HEK293 (cell line): Measurements from ENCODE around the gene KLHDC4.
A peak's percentile ranks its signal among the peaks of the same experiment; 100 is the strongest.

ENCODE experiments used
- CTCF ChIA-PET: fragments of 350-600 bp; formaldehyde crosslinking; extraction: SDS; loops from one replicate; lab custom pipeline; 2021; ENCODE audit warnings: antibody characterized with exemption; lab: Yijun Ruan, JAX
- POLR2A ChIA-PET: fragments of 300-600 bp; formaldehyde crosslinking; extraction: SDS; loops from one replicate; lab custom pipeline; 2020; ENCODE audit warnings: antibody characterized with exemption, inconsistent platforms; lab: Yijun Ruan, JAX
- H3K27ac ChIP-seq: fragments of 200-500 bp; sonication (Bioruptor generic); 2 replicates; pipeline ENCODE4 v1.5.1; 2014; ENCODE audit warnings: low read depth, low read length, control low read depth, inconsistent platforms; ENCODE audit errors: extremely low read depth
- H3K36me3 ChIP-seq, 2 experiments: fragments of 200-500 bp in 1 of 2; sonication (Bioruptor generic) in 1 of 2; 1 replicate in 1 of 2; 2 replicates in 1 of 2; pipeline ENCODE4 v1.5.1; 2014 to 2017; ENCODE audit warnings: inconsistent platforms in 2 of 2, low read length in 2 of 2; ENCODE audit not compliant: control insufficient read depth in 2 of 2, insufficient read depth in 1 of 2
- H3K4me1 ChIP-seq: fragments of 200-500 bp; sonication (Bioruptor generic); 2 replicates; pipeline ENCODE4 v1.5.1; 2014; ENCODE audit warnings: mild to moderate bottlenecking, low read length, inconsistent platforms; ENCODE audit not compliant: control insufficient read depth, insufficient read depth
- H3K4me3 ChIP-seq: 2 replicates; pipeline ENCODE4 v1.5.1; 2011; ENCODE audit warnings: low read depth, mild to moderate bottlenecking, control low read depth, low read length, moderate library complexity
- H3K9me3 ChIP-seq: fragments of 200-500 bp; sonication (Bioruptor generic); 2 replicates; pipeline ENCODE4 v1.5.1; 2014; ENCODE audit warnings: low read depth, low read length, inconsistent platforms; ENCODE audit not compliant: control insufficient read depth, insufficient read depth
- GLI4 ChIP-seq: fragments of 450-650 bp; formaldehyde crosslinking; IDR thresholded peaks from 2 replicates; pipeline ENCODE4 v1.5.1; 2016; ENCODE audit warnings: missing biosample characterization, missing genetic modification characterization
- KLF9 ChIP-seq: fragments of 450-650 bp; formaldehyde crosslinking; IDR thresholded peaks from 2 replicates; pipeline ENCODE4 v1.5.1; 2016; ENCODE audit warnings: missing biosample characterization, missing genetic modification characterization, low read depth
- ZBTB17 ChIP-seq: fragments of 450-650 bp; formaldehyde crosslinking; IDR thresholded peaks from 2 replicates; pipeline ENCODE4 v1.5.1; 2016; ENCODE audit warnings: missing biosample characterization, missing genetic modification characterization
- ZNF221 ChIP-seq: fragments of 450-650 bp; formaldehyde crosslinking; IDR thresholded peaks from 2 replicates; pipeline ENCODE4 v1.5.1; 2017; ENCODE audit warnings: missing biosample characterization, missing genetic modification characterization, borderline replicate concordance
- ZNF274 ChIP-seq, 2 experiments: fragments of 200-500 bp in 1 of 2; fragments of 450-650 bp in 1 of 2; sonication (Bioruptor generic) in 1 of 2; formaldehyde crosslinking in 1 of 2; IDR thresholded peaks; 2 replicates each; pipeline versions ENCODE4 v1.5.1 to v1.6.1; 2014 to 2016; ENCODE audit warnings: borderline replicate concordance in 1 of 2, inconsistent platforms in 1 of 2, low read length in 1 of 2, missing biosample characterization in 1 of 2, missing genetic modification characterization in 1 of 2
- ZNF366 ChIP-seq: fragments of 450-650 bp; formaldehyde crosslinking; conservative IDR thresholded peaks from 2 replicates; pipeline ENCODE4 v1.5.1; 2016; ENCODE audit warnings: missing biosample characterization, missing genetic modification characterization
- ZNF416 ChIP-seq: fragments of 450-650 bp; formaldehyde crosslinking; IDR thresholded peaks from 2 replicates; pipeline ENCODE4 v1.5.1; 2016; ENCODE audit warnings: missing biosample characterization, missing genetic modification characterization
- ZNF843 ChIP-seq: fragments of 450-650 bp; formaldehyde crosslinking; IDR thresholded peaks from 2 replicates; pipeline ENCODE4 v1.5.1; 2016; ENCODE audit warnings: missing biosample characterization, missing genetic modification characterization
- ZXDB ChIP-seq: fragments of 450-650 bp; formaldehyde crosslinking; IDR thresholded peaks from 2 replicates; pipeline ENCODE4 v1.5.1; 2016; ENCODE audit warnings: missing biosample characterization, missing genetic modification characterization
- TF ChIP-seq, protein P1 (sequence below): fragments of 450-650 bp; formaldehyde crosslinking; IDR thresholded peaks from 2 replicates; pipeline ENCODE4 v1.5.1; 2016; ENCODE audit warnings: missing biosample characterization, missing genetic modification characterization
- TF ChIP-seq, protein P2 (sequence below): fragments of 450-650 bp; formaldehyde crosslinking; IDR thresholded peaks from 2 replicates; pipeline ENCODE4 v1.5.1; 2016; ENCODE audit warnings: missing biosample characterization, missing genetic modification characterization, borderline replicate concordance
- TF ChIP-seq, protein P3 (sequence below): fragments of 450-650 bp; formaldehyde crosslinking; IDR thresholded peaks from 2 replicates; pipeline ENCODE4 v1.5.1; 2016; ENCODE audit warnings: missing biosample characterization, missing genetic modification characterization, borderline replicate concordance
- TF ChIP-seq, protein P4 (sequence below): fragments of 450-650 bp; formaldehyde crosslinking; IDR thresholded peaks from 2 replicates; pipeline ENCODE4 v1.5.1; 2016; ENCODE audit warnings: missing biosample characterization, missing genetic modification characterization
- TF ChIP-seq, protein P5 (sequence below): fragments of 450-650 bp; formaldehyde crosslinking; IDR thresholded peaks from 2 replicates; pipeline ENCODE4 v1.5.1; 2017; ENCODE audit warnings: missing biosample characterization, missing genetic modification characterization
- TF ChIP-seq, protein P6 (sequence below): fragments of 450-650 bp; formaldehyde crosslinking; IDR thresholded peaks from 2 replicates; pipeline ENCODE4 v1.5.1; 2016; ENCODE audit warnings: missing biosample characterization, missing genetic modification characterization

Gene KLHDC4

DNA sequence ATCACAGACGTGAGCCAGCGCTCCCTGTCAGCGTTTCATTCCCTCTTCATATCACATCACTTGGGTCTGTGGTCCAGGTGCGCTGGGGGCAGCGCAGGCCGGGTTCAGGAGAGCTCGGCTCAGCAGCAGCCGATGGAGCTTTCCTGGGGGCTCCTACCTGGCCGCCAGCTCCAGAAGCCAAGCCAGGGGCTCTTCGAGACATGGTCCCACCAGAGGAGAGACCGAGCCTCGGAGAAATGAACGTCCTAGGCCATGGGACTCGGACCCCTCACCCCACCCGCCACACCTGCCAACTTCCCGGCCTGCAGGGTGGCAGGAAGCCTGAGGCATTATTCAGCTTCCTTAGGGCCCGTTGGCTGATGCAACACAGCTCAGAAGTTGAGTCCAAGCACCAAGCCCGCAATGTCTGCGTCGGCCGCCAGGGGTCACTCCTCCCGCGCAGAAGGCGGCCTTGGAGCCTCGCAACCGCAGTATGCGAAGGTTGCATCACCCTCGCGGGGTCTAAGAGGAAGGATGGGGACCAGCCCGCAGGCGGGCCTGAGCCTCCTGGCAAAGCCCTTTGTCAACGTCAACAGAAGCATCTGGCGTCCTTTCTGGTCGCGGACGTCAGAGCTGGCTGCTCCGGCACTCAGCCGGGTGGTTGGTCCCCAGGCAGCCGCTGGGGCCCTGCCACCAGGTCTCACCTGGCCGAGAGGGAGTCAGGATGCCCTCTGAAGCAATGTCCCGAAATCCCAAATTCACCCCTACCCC is 13.2 kb upstream of the KLHDC4 start (continued):
- TF ChIP-seq, protein P1, sequence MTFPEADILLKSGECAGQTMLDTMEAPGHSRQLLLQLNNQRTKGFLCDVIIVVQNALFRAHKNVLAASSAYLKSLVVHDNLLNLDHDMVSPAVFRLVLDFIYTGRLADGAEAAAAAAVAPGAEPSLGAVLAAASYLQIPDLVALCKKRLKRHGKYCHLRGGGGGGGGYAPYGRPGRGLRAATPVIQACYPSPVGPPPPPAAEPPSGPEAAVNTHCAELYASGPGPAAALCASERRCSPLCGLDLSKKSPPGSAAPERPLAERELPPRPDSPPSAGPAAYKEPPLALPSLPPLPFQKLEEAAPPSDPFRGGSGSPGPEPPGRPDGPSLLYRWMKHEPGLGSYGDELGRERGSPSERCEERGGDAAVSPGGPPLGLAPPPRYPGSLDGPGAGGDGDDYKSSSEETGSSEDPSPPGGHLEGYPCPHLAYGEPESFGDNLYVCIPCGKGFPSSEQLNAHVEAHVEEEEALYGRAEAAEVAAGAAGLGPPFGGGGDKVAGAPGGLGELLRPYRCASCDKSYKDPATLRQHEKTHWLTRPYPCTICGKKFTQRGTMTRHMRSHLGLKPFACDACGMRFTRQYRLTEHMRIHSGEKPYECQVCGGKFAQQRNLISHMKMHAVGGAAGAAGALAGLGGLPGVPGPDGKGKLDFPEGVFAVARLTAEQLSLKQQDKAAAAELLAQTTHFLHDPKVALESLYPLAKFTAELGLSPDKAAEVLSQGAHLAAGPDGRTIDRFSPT = no peak

DNA sequence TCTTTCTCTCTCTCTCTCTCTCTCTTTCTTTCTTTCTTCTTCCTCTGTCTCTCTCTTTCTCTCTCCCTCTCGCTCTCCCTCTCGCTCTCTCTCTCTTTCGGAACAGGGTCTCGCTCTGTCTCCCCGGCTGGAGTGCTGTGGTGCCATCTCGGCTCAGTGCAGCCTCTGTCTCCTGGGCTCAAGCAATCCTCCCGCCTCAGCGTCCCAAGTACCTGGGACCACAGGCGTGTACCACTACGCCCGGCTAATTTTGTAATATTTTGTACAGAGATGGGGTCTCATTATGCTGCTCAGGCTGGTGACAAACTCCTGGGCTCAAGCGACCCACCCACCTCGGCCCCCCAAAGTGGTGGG is 12.7 kb upstream of the KLHDC4 start:
- H3K27ac ChIP-seq = peak overlapping the region; percentile 79
- CTCF ChIA-PET = interaction anchor here (0.6 to 5.2 kb wide), 35 partner anchors 9 to 715 kb away, joined by 3 to 173 read pairs (median 5); partner anchors contain the start of genes BANP, KLHDC4 and SLC7A5
- no peaks in the 10 kb centered on the region for H3K9me3 ChIP-seq
- POLR2A ChIA-PET = interaction anchor here (0.7 to 3.7 kb wide), 7 partner anchors 13 to 173 kb away, joined by 3 to 55 read pairs (median 5); partner anchors contain the start of genes BANP, KLHDC4 and SLC7A5
- no peaks in the 10 kb centered on the region for H3K4me1 ChIP-seq
- no peaks in the 10 kb centered on the region for H3K36me3 ChIP-seq
- H3K4me3 ChIP-seq = no peak overlapping the region
- no peak for TF ChIP-seq ZNF221
- TF ChIP-seq, protein P2, sequence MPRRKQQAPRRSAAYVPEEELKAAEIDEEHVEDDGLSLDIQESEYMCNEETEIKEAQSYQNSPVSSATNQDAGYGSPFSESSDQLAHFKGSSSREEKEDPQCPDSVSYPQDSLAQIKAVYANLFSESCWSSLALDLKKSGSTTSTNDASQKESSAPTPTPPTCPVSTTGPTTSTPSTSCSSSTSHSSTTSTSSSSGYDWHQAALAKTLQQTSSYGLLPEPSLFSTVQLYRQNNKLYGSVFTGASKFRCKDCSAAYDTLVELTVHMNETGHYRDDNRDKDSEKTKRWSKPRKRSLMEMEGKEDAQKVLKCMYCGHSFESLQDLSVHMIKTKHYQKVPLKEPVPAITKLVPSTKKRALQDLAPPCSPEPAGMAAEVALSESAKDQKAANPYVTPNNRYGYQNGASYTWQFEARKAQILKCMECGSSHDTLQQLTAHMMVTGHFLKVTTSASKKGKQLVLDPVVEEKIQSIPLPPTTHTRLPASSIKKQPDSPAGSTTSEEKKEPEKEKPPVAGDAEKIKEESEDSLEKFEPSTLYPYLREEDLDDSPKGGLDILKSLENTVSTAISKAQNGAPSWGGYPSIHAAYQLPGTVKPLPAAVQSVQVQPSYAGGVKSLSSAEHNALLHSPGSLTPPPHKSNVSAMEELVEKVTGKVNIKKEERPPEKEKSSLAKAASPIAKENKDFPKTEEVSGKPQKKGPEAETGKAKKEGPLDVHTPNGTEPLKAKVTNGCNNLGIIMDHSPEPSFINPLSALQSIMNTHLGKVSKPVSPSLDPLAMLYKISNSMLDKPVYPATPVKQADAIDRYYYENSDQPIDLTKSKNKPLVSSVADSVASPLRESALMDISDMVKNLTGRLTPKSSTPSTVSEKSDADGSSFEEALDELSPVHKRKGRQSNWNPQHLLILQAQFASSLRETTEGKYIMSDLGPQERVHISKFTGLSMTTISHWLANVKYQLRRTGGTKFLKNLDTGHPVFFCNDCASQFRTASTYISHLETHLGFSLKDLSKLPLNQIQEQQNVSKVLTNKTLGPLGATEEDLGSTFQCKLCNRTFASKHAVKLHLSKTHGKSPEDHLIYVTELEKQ (tag by site-specific recombination) = no peak
- TF ChIP-seq, protein P3, sequence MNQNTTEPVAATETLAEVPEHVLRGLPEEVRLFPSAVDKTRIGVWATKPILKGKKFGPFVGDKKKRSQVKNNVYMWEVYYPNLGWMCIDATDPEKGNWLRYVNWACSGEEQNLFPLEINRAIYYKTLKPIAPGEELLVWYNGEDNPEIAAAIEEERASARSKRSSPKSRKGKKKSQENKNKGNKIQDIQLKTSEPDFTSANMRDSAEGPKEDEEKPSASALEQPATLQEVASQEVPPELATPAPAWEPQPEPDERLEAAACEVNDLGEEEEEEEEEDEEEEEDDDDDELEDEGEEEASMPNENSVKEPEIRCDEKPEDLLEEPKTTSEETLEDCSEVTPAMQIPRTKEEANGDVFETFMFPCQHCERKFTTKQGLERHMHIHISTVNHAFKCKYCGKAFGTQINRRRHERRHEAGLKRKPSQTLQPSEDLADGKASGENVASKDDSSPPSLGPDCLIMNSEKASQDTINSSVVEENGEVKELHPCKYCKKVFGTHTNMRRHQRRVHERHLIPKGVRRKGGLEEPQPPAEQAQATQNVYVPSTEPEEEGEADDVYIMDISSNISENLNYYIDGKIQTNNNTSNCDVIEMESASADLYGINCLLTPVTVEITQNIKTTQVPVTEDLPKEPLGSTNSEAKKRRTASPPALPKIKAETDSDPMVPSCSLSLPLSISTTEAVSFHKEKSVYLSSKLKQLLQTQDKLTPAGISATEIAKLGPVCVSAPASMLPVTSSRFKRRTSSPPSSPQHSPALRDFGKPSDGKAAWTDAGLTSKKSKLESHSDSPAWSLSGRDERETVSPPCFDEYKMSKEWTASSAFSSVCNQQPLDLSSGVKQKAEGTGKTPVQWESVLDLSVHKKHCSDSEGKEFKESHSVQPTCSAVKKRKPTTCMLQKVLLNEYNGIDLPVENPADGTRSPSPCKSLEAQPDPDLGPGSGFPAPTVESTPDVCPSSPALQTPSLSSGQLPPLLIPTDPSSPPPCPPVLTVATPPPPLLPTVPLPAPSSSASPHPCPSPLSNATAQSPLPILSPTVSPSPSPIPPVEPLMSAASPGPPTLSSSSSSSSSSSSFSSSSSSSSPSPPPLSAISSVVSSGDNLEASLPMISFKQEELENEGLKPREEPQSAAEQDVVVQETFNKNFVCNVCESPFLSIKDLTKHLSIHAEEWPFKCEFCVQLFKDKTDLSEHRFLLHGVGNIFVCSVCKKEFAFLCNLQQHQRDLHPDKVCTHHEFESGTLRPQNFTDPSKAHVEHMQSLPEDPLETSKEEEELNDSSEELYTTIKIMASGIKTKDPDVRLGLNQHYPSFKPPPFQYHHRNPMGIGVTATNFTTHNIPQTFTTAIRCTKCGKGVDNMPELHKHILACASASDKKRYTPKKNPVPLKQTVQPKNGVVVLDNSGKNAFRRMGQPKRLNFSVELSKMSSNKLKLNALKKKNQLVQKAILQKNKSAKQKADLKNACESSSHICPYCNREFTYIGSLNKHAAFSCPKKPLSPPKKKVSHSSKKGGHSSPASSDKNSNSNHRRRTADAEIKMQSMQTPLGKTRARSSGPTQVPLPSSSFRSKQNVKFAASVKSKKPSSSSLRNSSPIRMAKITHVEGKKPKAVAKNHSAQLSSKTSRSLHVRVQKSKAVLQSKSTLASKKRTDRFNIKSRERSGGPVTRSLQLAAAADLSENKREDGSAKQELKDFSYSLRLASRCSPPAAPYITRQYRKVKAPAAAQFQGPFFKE (tag by site-specific recombination) = no peak
- TF ChIP-seq, protein P4, sequence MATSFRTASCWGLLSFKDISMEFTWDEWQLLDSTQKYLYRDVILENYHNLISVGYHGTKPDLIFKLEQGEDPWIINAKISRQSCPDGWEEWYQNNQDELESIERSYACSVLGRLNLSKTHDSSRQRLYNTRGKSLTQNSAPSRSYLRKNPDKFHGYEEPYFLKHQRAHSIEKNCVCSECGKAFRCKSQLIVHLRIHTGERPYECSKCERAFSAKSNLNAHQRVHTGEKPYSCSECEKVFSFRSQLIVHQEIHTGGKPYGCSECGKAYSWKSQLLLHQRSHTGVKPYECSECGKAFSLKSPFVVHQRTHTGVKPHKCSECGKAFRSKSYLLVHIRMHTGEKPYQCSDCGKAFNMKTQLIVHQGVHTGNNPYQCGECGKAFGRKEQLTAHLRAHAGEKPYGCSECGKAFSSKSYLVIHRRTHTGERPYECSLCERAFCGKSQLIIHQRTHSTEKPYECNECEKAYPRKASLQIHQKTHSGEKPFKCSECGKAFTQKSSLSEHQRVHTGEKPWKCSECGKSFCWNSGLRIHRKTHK (tag by site-specific recombination) = no peak
- no peak for TF ChIP-seq GLI4
- TF ChIP-seq ZNF416 (tag by site-specific recombination) = no peak
- TF ChIP-seq ZNF366 = peak; percentile 80
- TF ChIP-seq, protein P5, sequence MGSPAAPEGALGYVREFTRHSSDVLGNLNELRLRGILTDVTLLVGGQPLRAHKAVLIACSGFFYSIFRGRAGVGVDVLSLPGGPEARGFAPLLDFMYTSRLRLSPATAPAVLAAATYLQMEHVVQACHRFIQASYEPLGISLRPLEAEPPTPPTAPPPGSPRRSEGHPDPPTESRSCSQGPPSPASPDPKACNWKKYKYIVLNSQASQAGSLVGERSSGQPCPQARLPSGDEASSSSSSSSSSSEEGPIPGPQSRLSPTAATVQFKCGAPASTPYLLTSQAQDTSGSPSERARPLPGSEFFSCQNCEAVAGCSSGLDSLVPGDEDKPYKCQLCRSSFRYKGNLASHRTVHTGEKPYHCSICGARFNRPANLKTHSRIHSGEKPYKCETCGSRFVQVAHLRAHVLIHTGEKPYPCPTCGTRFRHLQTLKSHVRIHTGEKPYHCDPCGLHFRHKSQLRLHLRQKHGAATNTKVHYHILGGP = no peak
- TF ChIP-seq ZNF274 (IDR thresholded peaks at IDR 0.05; ENCODE audit: low read length) = no peak
- no peak for TF ChIP-seq ZNF274 (tag by site-specific recombination; IDR thresholded peaks at IDR 0.05; ENCODE audit: borderline replicate concordance)
- TF ChIP-seq ZNF843 (tag by site-specific recombination) = no peak
- no peak for TF ChIP-seq ZBTB17 (tag by site-specific recombination)
- TF ChIP-seq KLF9 (tag by site-specific recombination) = no peak
- TF ChIP-seq, protein P6, sequence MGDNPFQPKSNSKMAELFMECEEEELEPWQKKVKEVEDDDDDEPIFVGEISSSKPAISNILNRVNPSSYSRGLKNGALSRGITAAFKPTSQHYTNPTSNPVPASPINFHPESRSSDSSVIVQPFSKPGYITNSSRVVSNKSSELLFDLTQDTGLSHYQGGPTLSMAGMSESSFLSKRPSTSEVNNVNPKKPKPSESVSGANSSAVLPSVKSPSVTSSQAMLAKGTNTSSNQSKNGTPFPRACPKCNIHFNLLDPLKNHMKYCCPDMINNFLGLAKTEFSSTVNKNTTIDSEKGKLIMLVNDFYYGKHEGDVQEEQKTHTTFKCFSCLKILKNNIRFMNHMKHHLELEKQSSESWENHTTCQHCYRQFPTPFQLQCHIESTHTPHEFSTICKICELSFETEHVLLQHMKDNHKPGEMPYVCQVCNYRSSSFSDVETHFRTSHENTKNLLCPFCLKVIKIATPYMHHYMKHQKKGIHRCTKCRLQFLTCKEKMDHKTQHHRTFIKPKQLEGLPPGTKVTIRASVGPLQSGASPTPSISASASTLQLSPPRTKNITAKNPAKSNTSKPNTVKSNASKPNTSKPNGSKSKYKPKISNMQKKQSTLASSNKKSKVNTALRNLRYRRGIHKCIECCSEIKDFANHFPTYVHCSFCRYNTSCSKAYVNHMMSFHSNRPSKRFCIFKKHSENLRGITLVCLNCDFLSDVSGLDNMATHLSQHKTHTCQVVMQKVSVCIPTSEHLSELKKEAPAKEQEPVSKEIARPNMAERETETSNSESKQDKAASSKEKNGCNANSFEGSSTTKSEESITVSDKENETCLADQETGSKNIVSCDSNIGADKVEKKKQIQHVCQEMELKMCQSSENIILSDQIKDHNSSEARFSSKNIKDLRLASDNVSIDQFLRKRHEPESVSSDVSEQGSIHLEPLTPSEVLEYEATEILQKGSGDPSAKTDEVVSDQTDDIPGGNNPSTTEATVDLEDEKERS (tag by site-specific recombination) = no peak
- TF ChIP-seq ZXDB (tag by site-specific recombination) = no peak
